HEK293 (cell line): ENCODE results near the gene FBLN2.

Experiments
- CTCF ChIA-PET: fragments of 350-600 bp; formaldehyde crosslinking; extraction: SDS; loops from one replicate; lab custom pipeline; 2021; ENCODE audit warnings: antibody characterized with exemption; lab: Yijun Ruan, JAX
- POLR2A ChIA-PET: fragments of 300-600 bp; formaldehyde crosslinking; extraction: SDS; loops from one replicate; lab custom pipeline; 2020; ENCODE audit warnings: antibody characterized with exemption, inconsistent platforms; lab: Yijun Ruan, JAX
- H3K27ac ChIP-seq: fragments of 200-500 bp; sonication (Bioruptor generic); 2 replicates; pipeline ENCODE4 v1.5.1; 2014; ENCODE audit warnings: low read depth, low read length, control low read depth, inconsistent platforms; ENCODE audit errors: extremely low read depth
- H3K36me3 ChIP-seq, 2 experiments: fragments of 200-500 bp in 1 of 2; sonication (Bioruptor generic) in 1 of 2; 1 replicate in 1 of 2; 2 replicates in 1 of 2; pipeline ENCODE4 v1.5.1; 2014 to 2017; ENCODE audit warnings: inconsistent platforms in 2 of 2, low read length in 2 of 2; ENCODE audit not compliant: control insufficient read depth in 2 of 2, insufficient read depth in 1 of 2
- H3K4me1 ChIP-seq: fragments of 200-500 bp; sonication (Bioruptor generic); 2 replicates; pipeline ENCODE4 v1.5.1; 2014; ENCODE audit warnings: mild to moderate bottlenecking, low read length, inconsistent platforms; ENCODE audit not compliant: control insufficient read depth, insufficient read depth
- H3K4me3 ChIP-seq: 2 replicates; pipeline ENCODE4 v1.5.1; 2011; ENCODE audit warnings: low read depth, mild to moderate bottlenecking, control low read depth, low read length, moderate library complexity
- H3K9me3 ChIP-seq: fragments of 200-500 bp; sonication (Bioruptor generic); 2 replicates; pipeline ENCODE4 v1.5.1; 2014; ENCODE audit warnings: low read depth, low read length, inconsistent platforms; ENCODE audit not compliant: control insufficient read depth, insufficient read depth
- ATF2 ChIP-seq: fragments of 450-650 bp; formaldehyde crosslinking; IDR thresholded peaks from 2 replicates; pipeline ENCODE4 v1.5.1; 2016; ENCODE audit warnings: missing biosample characterization, missing genetic modification characterization, low read depth
- FEZF1 ChIP-seq: fragments of 450-650 bp; formaldehyde crosslinking; IDR thresholded peaks from 2 replicates; pipeline ENCODE4 v1.5.1; 2016; ENCODE audit warnings: missing biosample characterization, missing genetic modification characterization
- HOXD13 ChIP-seq: sonication (generic); formaldehyde crosslinking; IDR thresholded peaks from 2 replicates; pipeline ENCODE4 v1.8.0; 2022; ENCODE audit warnings: missing genetic modification reagents, borderline replicate concordance
- MZF1 ChIP-seq: fragments of 450-650 bp; formaldehyde crosslinking; IDR thresholded peaks from 2 replicates; pipeline ENCODE4 v1.5.1; 2017; ENCODE audit warnings: missing biosample characterization, missing genetic modification characterization, borderline replicate concordance
- RBAK ChIP-seq: fragments of 450-650 bp; formaldehyde crosslinking; IDR thresholded peaks from 2 replicates; pipeline ENCODE4 v1.5.1; 2016; ENCODE audit warnings: missing biosample characterization, missing genetic modification characterization
- TCF7L2 ChIP-seq: IDR thresholded peaks from 2 replicates; pipeline ENCODE4 v1.6.1; 2011; ENCODE audit warnings: low read depth, mild to moderate bottlenecking, inconsistent platforms, low read length, moderate library complexity, borderline replicate concordance
- ZBTB11 ChIP-seq: fragments of 450-650 bp; formaldehyde crosslinking; conservative IDR thresholded peaks from 2 replicates; pipeline ENCODE4 v1.5.1; 2016; ENCODE audit warnings: low read depth, missing biosample characterization, missing genetic modification characterization
- ZNF16 ChIP-seq: fragments of 450-650 bp; formaldehyde crosslinking; IDR thresholded peaks from 2 replicates; pipeline ENCODE4 v1.5.1; 2016; ENCODE audit warnings: low read depth, missing biosample characterization, missing genetic modification characterization
- ZNF2 ChIP-seq: fragments of 450-650 bp; formaldehyde crosslinking; IDR thresholded peaks from 2 replicates; pipeline ENCODE4 v1.5.1; 2016; ENCODE audit warnings: missing biosample characterization, missing genetic modification characterization
- ZNF211 ChIP-seq: fragments of 450-650 bp; formaldehyde crosslinking; IDR thresholded peaks from 2 replicates; pipeline ENCODE4 v1.5.1; 2016; ENCODE audit warnings: low read depth, missing biosample characterization, missing genetic modification characterization
- ZNF239 ChIP-seq: fragments of 450-650 bp; formaldehyde crosslinking; IDR thresholded peaks from 2 replicates; pipeline ENCODE4 v1.5.1; 2016; ENCODE audit warnings: missing biosample characterization, missing genetic modification characterization
- ZNF366 ChIP-seq: fragments of 450-650 bp; formaldehyde crosslinking; conservative IDR thresholded peaks from 2 replicates; pipeline ENCODE4 v1.5.1; 2016; ENCODE audit warnings: missing biosample characterization, missing genetic modification characterization
- ZNF391 ChIP-seq: fragments of 450-650 bp; formaldehyde crosslinking; IDR thresholded peaks from 2 replicates; pipeline ENCODE4 v1.5.1; 2016; ENCODE audit warnings: low read depth, missing biosample characterization, missing genetic modification characterization, borderline replicate concordance
- ZNF501 ChIP-seq: fragments of 450-650 bp; formaldehyde crosslinking; IDR thresholded peaks from 2 replicates; pipeline ENCODE4 v1.5.1; 2016; ENCODE audit warnings: missing biosample characterization, missing genetic modification characterization
- ZNF549 ChIP-seq: fragments of 450-650 bp; IDR thresholded peaks from 2 replicates; pipeline ENCODE4 v1.5.1; 2018; ENCODE audit warnings: missing biosample characterization, missing genetic modification characterization, mild to moderate bottlenecking, inconsistent platforms, moderate library complexity
- ZNF558 ChIP-seq: fragments of 450-650 bp; formaldehyde crosslinking; IDR thresholded peaks from 2 replicates; pipeline ENCODE4 v1.5.1; 2016; ENCODE audit warnings: missing biosample characterization, missing genetic modification characterization
- ZNF645 ChIP-seq: fragments of 450-650 bp; formaldehyde crosslinking; IDR thresholded peaks from 2 replicates; pipeline ENCODE4; 2016; ENCODE audit warnings: missing biosample characterization, missing genetic modification characterization
- ZNF843 ChIP-seq: fragments of 450-650 bp; formaldehyde crosslinking; IDR thresholded peaks from 2 replicates; pipeline ENCODE4 v1.5.1; 2016; ENCODE audit warnings: missing biosample characterization, missing genetic modification characterization
- ZSCAN30 ChIP-seq: fragments of 450-650 bp; IDR thresholded peaks from 2 replicates; pipeline ENCODE4 v1.5.1; 2018; ENCODE audit warnings: missing biosample characterization, mild to moderate bottlenecking, missing genetic modification characterization, moderate library complexity
- ZXDB ChIP-seq: fragments of 450-650 bp; formaldehyde crosslinking; IDR thresholded peaks from 2 replicates; pipeline ENCODE4 v1.5.1; 2016; ENCODE audit warnings: missing biosample characterization, missing genetic modification characterization

The FBLN2 gene

GRCh38 chr3:13532631-13533030 lies 16.3 kb upstream of the FBLN2 start:
- Histone ChIP-seq H3K36me3 (no peaks in the 10 kb centered on the region), H3K4me3 (no peak overlapping the region), H3K9me3 (no peaks in the 10 kb centered on the region), H3K27ac (no peak overlapping the region), H3K4me1 (no peaks in the 10 kb centered on the region)
- TF ChIP-seq MZF1 (no peak), FEZF1 (tag by site-specific recombination) (no peak), ZNF843 (tag by site-specific recombination) (no peak), ATF2 (no peak), TCF7L2 (no peak), ZNF549 (tag by site-specific recombination) (no peak), ZBTB11 (tag by site-specific recombination) (no peak), ZNF501 (tag by site-specific recombination) (no peak), ZNF2 (tag by site-specific recombination) (no peak), ZNF366 (tag by site-specific recombination) (no peak), ZNF558 (tag by site-specific recombination) (no peak), ZSCAN30 (no peak), ZNF211 (tag by site-specific recombination) (no peak), HOXD13 (CRISPR knock-in tag) (no peak), ZNF645 (tag by site-specific recombination) (no peak)
- CTCF ChIA-PET, result interaction anchor here (1.0 kb wide), 1 partner anchor 18 kb away, joined by 3 read pairs; no protein-coding TSS in a partner anchor
- POLR2A ChIA-PET, result no interaction called here

GRCh38 chr3:13533885-13534301 lies 15.0 kb upstream of the FBLN2 start:
- H3K9me3 ChIP-seq, result no peaks in the 10 kb centered on the region
- H3K4me1 ChIP-seq, result no peaks in the 10 kb centered on the region
- TF ChIP-seq ZNF391 (tag by site-specific recombination) (no peak), RBAK (tag by site-specific recombination) (no peak), ZNF239 (tag by site-specific recombination) (no peak), ZNF16 (tag by site-specific recombination) (no peak), ZNF366 (tag by site-specific recombination) (no peak), ZXDB (tag by site-specific recombination) (no peak)
- no peak overlapping the region for H3K27ac ChIP-seq
- ChIA-PET POLR2A (no interaction called here), CTCF (interaction anchor here (0.6 to 1.5 kb wide), 5 partner anchors 16 to 124 kb away, joined by 3 to 6 read pairs (median 3); no protein-coding TSS in a partner anchor)
- no peak overlapping the region for H3K4me3 ChIP-seq
- H3K36me3 ChIP-seq, result no peaks in the 10 kb centered on the region
